Smooth muscle cell (in vitro differentiated cells): ENCODE results near the gene F2RL2. TPM values are rescaled to one million over a fixed set of nuclear protein-coding genes. Genes with fewer than 3 reads are reported as not detected.

Source experiments
- DNase-seq: peaks from one replicate; lab custom pipeline; 2025; ENCODE audit not compliant: unreplicated experiment; lab: John Stamatoyannopoulos, UW
- H2AFZ ChIP-seq: fragments of 200-600 bp; sonication (generic); 2 replicates; pipeline ENCODE4 v1.6.0; 2016; ENCODE audit warnings: antibody characterized with exemption, low read depth, mild to moderate bottlenecking
- H3F3A ChIP-seq: fragments of 200-600 bp; sonication (generic); 2 replicates; pipeline ENCODE4 v1.6.0; 2017; ENCODE audit warnings: antibody characterized with exemption, low read depth
- H3K27ac ChIP-seq: fragments of 200-600 bp; sonication (generic); 2 replicates; pipeline ENCODE4 v1.5.1; 2016; ENCODE audit warnings: low read depth, mild to moderate bottlenecking
- H3K27me3 ChIP-seq: fragments of 200-600 bp; sonication (generic); 2 replicates; pipeline ENCODE4 v1.6.1; 2016; ENCODE audit warnings: low read depth, mild to moderate bottlenecking
- H3K36me3 ChIP-seq: fragments of 200-600 bp; sonication (generic); 2 replicates; pipeline ENCODE4 v1.5.1; 2016; ENCODE audit warnings: low read depth
- H3K4me1 ChIP-seq: fragments of 200-600 bp; sonication (generic); 2 replicates; pipeline ENCODE4 v1.5.1; 2016; ENCODE audit warnings: low read depth
- H3K4me2 ChIP-seq: fragments of 200-600 bp; sonication (generic); 2 replicates; pipeline ENCODE4 v1.6.0; 2016; ENCODE audit warnings: mild to moderate bottlenecking
- H3K4me3 ChIP-seq: fragments of 200-600 bp; sonication (generic); 2 replicates; pipeline ENCODE4 v1.5.1; 2016; ENCODE audit warnings: mild to moderate bottlenecking
- H3K79me2 ChIP-seq: fragments of 200-600 bp; sonication (generic); 2 replicates; pipeline ENCODE4 v1.6.0; 2016; ENCODE audit warnings: low read depth, mild to moderate bottlenecking
- H3K9ac ChIP-seq: fragments of 200-600 bp; sonication (generic); 2 replicates; pipeline ENCODE4 v1.6.0; 2016; ENCODE audit warnings: low read depth
- H3K9me3 ChIP-seq: fragments of 200-600 bp; sonication (generic); replicated peaks from 2 replicates; pipeline ENCODE4 v1.5.1; 2016; ENCODE audit warnings: low read depth
- H4K20me1 ChIP-seq: fragments of 200-600 bp; sonication (generic); 2 replicates; pipeline ENCODE4 v1.6.0; 2016; ENCODE audit warnings: low read depth
- WGBS: methylation state at CpG from one replicate; pipeline ENCODE4 v1.1.7; 2016; ENCODE audit warnings: low lambda C conversion rate; 5-methylcytosine and 5-hydroxymethylcytosine counted together
- polyA plus RNA-seq: library from polyadenylated mRNA; unstranded; fragments of >200 nt; fragmentation: Nextera tagmentation; extraction: Ambion mirVana; gene quantifications from 2 replicates; pipeline ENCODE4 v1.2.1, GENCODE V29; 2016
- total RNA-seq: library from RNA; depleted of rRNA; stranded (reverse); fragments of >200 nt; gene quantifications from 2 replicates; pipeline ENCODE4 v1.2.3, GENCODE V29; 2014
- TF ChIP-seq, protein P1 (sequence below): fragments of 200-600 bp; sonication (generic); IDR thresholded peaks from 2 replicates; pipeline ENCODE4 v1.5.1; 2017; ENCODE audit warnings: borderline replicate concordance, mild to moderate bottlenecking, antibody characterized with exemption; ENCODE audit not compliant: insufficient read depth, poor library complexity, severe bottlenecking

The F2RL2 gene
- total and polyA plus RNA-seq, 2 experiments from 2014 or later = 1.4 TPM; not detected in 1

DNA sequence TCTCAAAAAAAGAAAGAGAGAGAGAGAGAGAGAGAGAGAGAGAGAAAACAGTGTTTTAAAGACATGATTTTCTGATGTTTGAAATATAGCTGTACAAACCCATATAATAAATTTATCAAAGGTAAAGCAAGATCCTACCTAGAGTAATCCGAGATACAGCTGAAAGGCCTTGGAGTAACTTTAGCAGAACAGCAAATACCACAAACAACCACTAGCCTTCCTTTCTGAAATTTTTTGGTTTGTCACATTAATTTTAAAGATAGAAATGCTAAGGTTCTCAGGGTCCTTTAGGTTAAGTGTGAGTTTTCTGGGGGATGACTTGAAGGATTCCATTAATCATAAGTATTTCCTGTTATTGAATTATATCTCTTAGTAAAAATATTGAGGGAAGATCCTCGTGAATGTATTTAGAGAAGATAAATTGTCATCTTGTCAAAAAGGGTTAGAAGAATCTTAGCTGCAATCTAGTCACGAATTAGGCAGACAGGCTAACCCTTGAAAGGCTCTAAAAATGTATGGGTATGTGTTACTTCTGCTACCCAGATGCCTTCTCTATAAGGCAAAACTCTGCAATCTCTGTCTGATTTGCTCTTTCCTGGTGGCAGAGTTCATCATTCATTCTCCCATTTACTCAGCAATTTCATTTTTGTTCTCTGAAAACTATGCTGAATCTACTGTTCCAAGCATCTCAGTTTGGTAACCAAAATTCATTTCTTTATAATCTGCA, 27.3 kb downstream of the F2RL2 start:
- Histone ChIP-seq H3K4me3 (no peak overlapping the region), H2AFZ (no peak overlapping the region), H3K27me3 (no peaks in the 10 kb centered on the region), H3K4me1 (no peaks in the 10 kb centered on the region), H4K20me1 (no peaks in the 10 kb centered on the region), H3K4me2 (no peak overlapping the region), H3K9ac (no peak overlapping the region), H3K27ac (no peak overlapping the region), H3F3A (no peaks in the 10 kb centered on the region), H3K79me2 (no peaks in the 10 kb centered on the region), H3K36me3 (no peaks in the 10 kb centered on the region), H3K9me3 (no peaks in the 10 kb centered on the region)
- TF ChIP-seq, protein P1, sequence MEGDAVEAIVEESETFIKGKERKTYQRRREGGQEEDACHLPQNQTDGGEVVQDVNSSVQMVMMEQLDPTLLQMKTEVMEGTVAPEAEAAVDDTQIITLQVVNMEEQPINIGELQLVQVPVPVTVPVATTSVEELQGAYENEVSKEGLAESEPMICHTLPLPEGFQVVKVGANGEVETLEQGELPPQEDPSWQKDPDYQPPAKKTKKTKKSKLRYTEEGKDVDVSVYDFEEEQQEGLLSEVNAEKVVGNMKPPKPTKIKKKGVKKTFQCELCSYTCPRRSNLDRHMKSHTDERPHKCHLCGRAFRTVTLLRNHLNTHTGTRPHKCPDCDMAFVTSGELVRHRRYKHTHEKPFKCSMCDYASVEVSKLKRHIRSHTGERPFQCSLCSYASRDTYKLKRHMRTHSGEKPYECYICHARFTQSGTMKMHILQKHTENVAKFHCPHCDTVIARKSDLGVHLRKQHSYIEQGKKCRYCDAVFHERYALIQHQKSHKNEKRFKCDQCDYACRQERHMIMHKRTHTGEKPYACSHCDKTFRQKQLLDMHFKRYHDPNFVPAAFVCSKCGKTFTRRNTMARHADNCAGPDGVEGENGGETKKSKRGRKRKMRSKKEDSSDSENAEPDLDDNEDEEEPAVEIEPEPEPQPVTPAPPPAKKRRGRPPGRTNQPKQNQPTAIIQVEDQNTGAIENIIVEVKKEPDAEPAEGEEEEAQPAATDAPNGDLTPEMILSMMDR = no peak
- no peak for DNase-seq
- 85% methylated on average over 3 of the region's 3 CpGs for WGBS

DNA sequence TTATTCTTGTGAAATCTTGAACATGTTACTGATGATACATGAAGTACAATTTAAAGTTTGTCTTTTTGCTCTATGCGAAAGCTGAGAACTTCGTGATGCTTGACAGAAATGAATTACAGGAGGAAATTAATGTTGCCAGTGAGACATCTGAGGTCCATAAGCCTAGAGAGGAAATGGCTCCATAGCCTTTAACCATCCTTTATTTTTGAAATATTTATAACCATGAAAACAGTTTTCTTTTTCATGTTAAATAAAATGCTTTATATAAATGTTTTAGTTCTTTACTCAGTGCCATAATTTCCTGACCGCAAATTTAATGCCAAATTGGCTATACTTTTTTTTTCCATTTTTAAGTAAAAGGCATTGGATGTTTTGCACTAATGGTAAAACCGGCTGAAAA, 29.1 kb downstream of the F2RL2 start:
- Histone ChIP-seq H4K20me1 (no peaks in the 10 kb centered on the region), H3K36me3 (no peaks in the 10 kb centered on the region), H3K27me3 (no peaks in the 10 kb centered on the region), H3K4me2 (no peak overlapping the region), H3K9ac (no peak overlapping the region), H3K27ac (no peak overlapping the region), H3K79me2 (no peaks in the 10 kb centered on the region), H2AFZ (no peak overlapping the region), H3K9me3 (no peaks in the 10 kb centered on the region), H3K4me3 (no peak overlapping the region), H3K4me1 (no peaks in the 10 kb centered on the region), H3F3A (no peaks in the 10 kb centered on the region)
- no peak for DNase-seq
- WGBS = 82% methylated on average over 4 of the region's 4 CpGs
- TF ChIP-seq, protein P1 = no peak

DNA sequence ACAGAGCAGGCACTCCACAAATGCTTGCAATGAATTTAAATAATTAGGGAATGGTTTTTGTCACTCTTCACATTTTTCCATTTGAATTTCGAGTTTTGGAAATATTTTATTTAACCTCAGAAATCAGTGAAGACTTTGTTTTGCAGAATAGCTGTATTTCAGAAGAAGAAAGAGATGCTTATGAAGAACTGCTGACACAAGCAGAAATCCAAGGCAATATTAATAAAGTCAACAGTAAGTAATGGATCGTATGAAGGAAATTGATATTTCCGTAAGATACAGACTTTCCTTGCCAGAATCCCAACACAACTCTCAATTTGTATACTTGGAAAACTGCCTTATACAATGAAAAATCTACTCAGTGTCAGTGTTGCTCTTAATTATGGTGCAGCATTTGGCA, 30.5 kb downstream of the F2RL2 start:
- Histone ChIP-seq H3F3A (no peaks in the 10 kb centered on the region), H2AFZ (no peak overlapping the region), H3K4me1 (no peaks in the 10 kb centered on the region), H3K9me3 (no peaks in the 10 kb centered on the region), H3K27ac (no peak overlapping the region), H4K20me1 (no peaks in the 10 kb centered on the region), H3K36me3 (no peaks in the 10 kb centered on the region), H3K27me3 (no peaks in the 10 kb centered on the region), H3K4me2 (no peak overlapping the region), H3K79me2 (no peaks in the 10 kb centered on the region), H3K4me3 (no peak overlapping the region), H3K9ac (no peak overlapping the region)
- TF ChIP-seq, protein P1 = no peak
- 77% methylated on average over 3 of the region's 3 CpGs for WGBS
- no peak for DNase-seq

DNA sequence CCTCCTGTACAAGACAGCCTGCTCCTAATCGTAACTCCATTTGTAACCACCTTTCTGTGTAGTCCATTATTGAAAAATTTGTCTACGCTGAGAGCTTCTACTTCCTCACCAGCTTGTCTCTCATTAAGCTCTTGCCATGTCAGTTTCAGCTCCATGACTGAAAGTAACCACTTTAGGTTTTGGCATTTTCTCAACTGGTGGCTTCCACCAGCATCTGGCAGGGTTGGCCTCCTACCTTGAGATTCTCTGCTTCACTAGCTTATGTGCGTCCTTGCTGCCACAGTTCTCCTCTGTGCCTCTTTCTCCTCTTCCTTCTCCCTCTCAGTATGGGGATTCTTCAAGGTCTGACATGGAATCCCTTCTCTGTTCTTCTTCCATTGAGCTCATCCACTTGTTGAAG, 31.8 kb downstream of the F2RL2 start:
- no peaks in the 10 kb centered on the region for H3K27me3 ChIP-seq
- no peak overlapping the region for H3K9ac ChIP-seq
- H3K4me3 ChIP-seq = no peak overlapping the region
- WGBS = 94% methylated on average over 3 of the region's 3 CpGs
- no peaks in the 10 kb centered on the region for H3F3A ChIP-seq
- H3K9me3 ChIP-seq = no peaks in the 10 kb centered on the region
- no peaks in the 10 kb centered on the region for H3K79me2 ChIP-seq
- H3K27ac ChIP-seq = no peak overlapping the region
- no peak overlapping the region for H3K4me2 ChIP-seq
- TF ChIP-seq, protein P1 = no peak
- no peaks in the 10 kb centered on the region for H3K4me1 ChIP-seq
- DNase-seq = no peak
- no peak overlapping the region for H2AFZ ChIP-seq
- H4K20me1 ChIP-seq = no peaks in the 10 kb centered on the region
- H3K36me3 ChIP-seq = no peaks in the 10 kb centered on the region
